Trophoblast cell (in vitro differentiated cells and primary cell): Measurements from ENCODE around the gene NDST1.

Experiments
- DNase-seq, 2 donors: peaks; one replicate each; pipeline ENCODE4 v3.0.0-alpha.2; 2016
- H2AFZ ChIP-seq: 2 replicates; pipeline ENCODE4 v1.6.1; 2013; ENCODE audit warnings: low read length, moderate library complexity, mild to moderate bottlenecking; ENCODE audit not compliant: insufficient read depth, poor library complexity
- H2AK5ac ChIP-seq: 2 replicates; pipeline ENCODE4 v1.6.1; 2013; ENCODE audit warnings: mild to moderate bottlenecking, low read length
- H2BK120ac ChIP-seq: 2 replicates; pipeline ENCODE4 v1.6.1; 2013; ENCODE audit warnings: low read length, mild to moderate bottlenecking, moderate library complexity; ENCODE audit not compliant: insufficient read depth, poor library complexity
- H2BK12ac ChIP-seq: 2 replicates; pipeline ENCODE4 v1.6.1; 2013; ENCODE audit warnings: mild to moderate bottlenecking, low read length, moderate library complexity
- H2BK5ac ChIP-seq: 2 replicates; pipeline ENCODE4 v1.6.1; 2013; ENCODE audit warnings: low read length, low read depth, moderate library complexity, mild to moderate bottlenecking; ENCODE audit not compliant: poor library complexity
- H3K14ac ChIP-seq: 2 replicates; pipeline ENCODE4 v1.6.1; 2013; ENCODE audit warnings: mild to moderate bottlenecking, low read length
- H3K18ac ChIP-seq: 2 replicates; pipeline ENCODE4 v1.6.1; 2013; ENCODE audit warnings: mild to moderate bottlenecking, low read length
- H3K23ac ChIP-seq: 2 replicates; pipeline ENCODE4 v1.6.1; 2013; ENCODE audit warnings: low read length
- H3K27ac ChIP-seq: 2 replicates; pipeline ENCODE4 v1.5.1; 2013; ENCODE audit warnings: low read depth, mild to moderate bottlenecking, inconsistent platforms, low read length, moderate library complexity
- H3K27me3 ChIP-seq: 2 replicates; pipeline ENCODE4 v1.6.1; 2013; ENCODE audit warnings: inconsistent platforms, mild to moderate bottlenecking, low read length, moderate library complexity; ENCODE audit not compliant: insufficient read depth
- H3K36me3 ChIP-seq, 2 experiments: 1 replicate in 1 of 2; 2 replicates in 1 of 2; pipeline ENCODE4 v1.6.1; 2013; ENCODE audit warnings: low read length in 2 of 2, mild to moderate bottlenecking in 2 of 2, moderate library complexity in 1 of 2; ENCODE audit not compliant: insufficient read depth in 2 of 2, control insufficient read depth in 1 of 2
- H3K4ac ChIP-seq: 2 replicates; pipeline ENCODE4 v1.6.1; 2013; ENCODE audit warnings: low read depth, mild to moderate bottlenecking, low read length, moderate library complexity
- H3K4me1 ChIP-seq, 2 experiments: 1 replicate in 1 of 2; 2 replicates in 1 of 2; pipeline ENCODE4 v1.6.1; 2013; ENCODE audit warnings: low read length in 2 of 2, mild to moderate bottlenecking in 2 of 2, moderate library complexity in 1 of 2; ENCODE audit not compliant: insufficient read depth in 2 of 2, control insufficient read depth in 1 of 2
- H3K4me2 ChIP-seq: 2 replicates; pipeline ENCODE4 v1.6.1; 2013; ENCODE audit warnings: inconsistent platforms, mild to moderate bottlenecking, low read length, moderate library complexity
- H3K4me3 ChIP-seq: 2 replicates; pipeline ENCODE4 v1.5.1; 2013; ENCODE audit warnings: mild to moderate bottlenecking, low read depth, low read length, inconsistent platforms
- H3K79me1 ChIP-seq: one replicate; pipeline ENCODE4 v1.6.1; 2013; ENCODE audit warnings: low read length
- H3K79me2 ChIP-seq: 2 replicates; pipeline ENCODE4 v1.6.1; 2013; ENCODE audit warnings: low read length, mild to moderate bottlenecking; ENCODE audit not compliant: control insufficient read depth, insufficient read depth, poor library complexity
- H3K9ac ChIP-seq: 2 replicates; pipeline ENCODE4 v1.6.1; 2013; ENCODE audit warnings: mild to moderate bottlenecking, low read length
- H3K9me3 ChIP-seq: 2 replicates; pipeline ENCODE4 v1.6.1; 2013; ENCODE audit warnings: low read depth, mild to moderate bottlenecking, control low read depth, inconsistent platforms, low read length; ENCODE audit not compliant: insufficient read depth
- H4K12ac ChIP-seq: 2 replicates; pipeline ENCODE4 v1.6.1; 2013; ENCODE audit warnings: low read depth, mild to moderate bottlenecking, low read length, moderate library complexity
- H4K8ac ChIP-seq: 2 replicates; pipeline ENCODE4 v1.6.1; 2013; ENCODE audit warnings: low read depth, mild to moderate bottlenecking, low read length, moderate library complexity
- H4K91ac ChIP-seq: one replicate; pipeline ENCODE4 v1.6.1; 2013; ENCODE audit warnings: low read depth, mild to moderate bottlenecking, low read length, moderate library complexity
- WGBS: extraction: QIAGEN DNeasy Blood & Tissue Kit; methylation state at CpG from one replicate; pipeline ENCODE4 v1.1.7; 2013; ENCODE audit warnings: missing lambda C conversion rate; ENCODE audit not compliant: insufficient read length, insufficient coverage; ENCODE audit errors: extremely low coverage; 5-methylcytosine and 5-hydroxymethylcytosine counted together

Gene NDST1

GRCh38 chr5:150538007-150538917, 30.3 kb downstream of the NDST1 start:
- H3K9me3 ChIP-seq, result peaks cover 3% of the 10 kb centered on the region
- H3K27ac ChIP-seq, result no peak overlapping the region
- no peak overlapping the region for H3K4me2 ChIP-seq
- H2AK5ac ChIP-seq, result no peak overlapping the region
- no peak overlapping the region for H3K4ac ChIP-seq
- H3K9ac ChIP-seq, result no peak overlapping the region
- H2AFZ ChIP-seq, result no peak overlapping the region
- no peak overlapping the region for H2BK12ac ChIP-seq
- no peak overlapping the region for H4K12ac ChIP-seq
- no peak overlapping the region for H3K18ac ChIP-seq
- H3K79me1 ChIP-seq, result no peaks in the 10 kb centered on the region
- no peaks in the 10 kb centered on the region for H3K79me2 ChIP-seq
- no peak overlapping the region for H3K4me3 ChIP-seq
- no CpG with 5 or more reads among the region's 8 CpGs for WGBS
- no peaks in the 10 kb centered on the region for H3K4me1 ChIP-seq
- H3K14ac ChIP-seq, result no peak overlapping the region
- no peaks in the 10 kb centered on the region for H3K27me3 ChIP-seq
- H4K91ac ChIP-seq, result no peak overlapping the region
- DNase-seq, result no peak
- H4K8ac ChIP-seq, result no peak overlapping the region
- H3K36me3 ChIP-seq, result peaks cover 73 to 92% of the 10 kb centered on the region in 2 experiments
- no peak overlapping the region for H2BK5ac ChIP-seq
- no peak overlapping the region for H3K23ac ChIP-seq
- H2BK120ac ChIP-seq, result no peak overlapping the region

DNA sequence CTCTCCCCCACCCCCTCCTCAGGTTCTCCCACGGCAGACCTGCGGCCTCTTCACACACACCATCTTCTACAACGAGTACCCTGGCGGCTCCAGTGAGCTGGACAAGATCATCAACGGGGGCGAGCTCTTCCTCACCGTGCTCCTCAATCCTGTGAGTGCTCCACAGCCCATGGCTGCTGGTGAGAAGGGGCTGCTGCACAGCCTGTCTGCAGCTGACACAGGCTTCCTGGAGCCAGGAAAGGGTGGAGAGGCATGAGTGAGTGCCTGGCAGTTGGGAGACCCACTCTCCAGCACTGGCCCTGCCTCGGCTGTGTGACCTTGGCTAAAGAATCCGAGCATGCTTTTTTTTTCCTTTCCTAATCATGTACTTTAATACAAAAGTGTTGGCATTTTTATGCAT, 31.3 kb downstream of the NDST1 start:
- no peak overlapping the region for H3K14ac ChIP-seq
- H3K4ac ChIP-seq, result no peak overlapping the region
- no peak overlapping the region for H4K91ac ChIP-seq
- WGBS, result no CpG with 5 or more reads among the region's 9 CpGs
- no peak overlapping the region for H2BK5ac ChIP-seq
- no peaks in the 10 kb centered on the region for H3K27me3 ChIP-seq
- H3K9ac ChIP-seq, result no peak overlapping the region
- H4K8ac ChIP-seq, result no peak overlapping the region
- no peak overlapping the region for H3K27ac ChIP-seq
- H2AFZ ChIP-seq, result no peak overlapping the region
- peaks cover 3% of the 10 kb centered on the region for H3K9me3 ChIP-seq
- H3K23ac ChIP-seq, result no peak overlapping the region
- H3K18ac ChIP-seq, result no peak overlapping the region
- H3K36me3 ChIP-seq, result peaks cover 67 to 84% of the 10 kb centered on the region in 2 experiments
- no peak overlapping the region for H4K12ac ChIP-seq
- H3K79me2 ChIP-seq, result no peaks in the 10 kb centered on the region
- DNase-seq, result no peak
- no peak overlapping the region for H3K4me3 ChIP-seq
- H3K4me1 ChIP-seq, result no peaks in the 10 kb centered on the region
- H3K79me1 ChIP-seq, result no peaks in the 10 kb centered on the region
- no peak overlapping the region for H2BK120ac ChIP-seq
- H2BK12ac ChIP-seq, result no peak overlapping the region
- H2AK5ac ChIP-seq, result no peak overlapping the region
- no peak overlapping the region for H3K4me2 ChIP-seq

DNA sequence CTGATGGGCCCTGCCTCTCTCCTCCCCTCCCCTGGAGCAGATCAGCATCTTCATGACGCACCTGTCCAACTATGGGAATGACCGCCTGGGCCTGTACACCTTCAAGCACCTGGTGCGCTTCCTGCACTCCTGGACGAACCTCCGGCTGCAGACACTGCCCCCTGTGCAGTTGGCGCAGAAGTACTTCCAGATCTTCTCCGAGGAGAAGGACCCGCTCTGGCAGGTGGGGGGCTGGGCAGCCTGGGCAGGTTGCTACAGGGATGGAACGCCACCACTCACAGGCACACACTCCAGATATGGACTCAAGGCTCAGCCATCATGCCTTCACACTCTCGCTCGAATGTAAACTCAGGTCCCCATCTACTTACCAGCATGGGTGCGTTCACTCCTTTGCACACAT, 32.1 kb downstream of the NDST1 start:
- Histone ChIP-seq H4K12ac (no peak overlapping the region), H3K9me3 (peaks cover 3% of the 10 kb centered on the region), H4K91ac (no peak overlapping the region), H3K9ac (no peak overlapping the region), H2BK5ac (no peak overlapping the region), H4K8ac (no peak overlapping the region), H3K4me3 (no peak overlapping the region), H3K36me3 (peaks cover 66 to 84% of the 10 kb centered on the region in 2 experiments), H3K4ac (no peak overlapping the region), H3K79me2 (no peaks in the 10 kb centered on the region), H3K4me1 (no peaks in the 10 kb centered on the region), H2BK120ac (no peak overlapping the region), H3K27ac (no peak overlapping the region), H2AFZ (no peak overlapping the region), H3K23ac (no peak overlapping the region), H2BK12ac (no peak overlapping the region), H3K4me2 (no peak overlapping the region), H3K27me3 (no peaks in the 10 kb centered on the region), H3K18ac (no peak overlapping the region), H3K79me1 (no peaks in the 10 kb centered on the region), H2AK5ac (no peak overlapping the region), H3K14ac (no peak overlapping the region)
- WGBS, result no CpG with 5 or more reads among the region's 12 CpGs
- peak in 1 of 2 donors; percentile 18 for DNase-seq

- peaks cover 3% of the 10 kb centered on the region for H3K9me3 ChIP-seq
- no peaks in the 10 kb centered on the region for H3K79me1 ChIP-seq
- H3K27me3 ChIP-seq, result no peaks in the 10 kb centered on the region
- H4K8ac ChIP-seq, result no peak overlapping the region
- H2BK12ac ChIP-seq, result no peak overlapping the region
- peaks cover 66 to 84% of the 10 kb centered on the region in 2 experiments for H3K36me3 ChIP-seq
- WGBS, result no CpG with 5 or more reads among the region's 15 CpGs
- no peak overlapping the region for H3K18ac ChIP-seq
- H3K4me3 ChIP-seq, result no peak overlapping the region
- H3K27ac ChIP-seq, result no peak overlapping the region
- H3K4me2 ChIP-seq, result no peak overlapping the region
- H3K4ac ChIP-seq, result no peak overlapping the region
- H2AK5ac ChIP-seq, result no peak overlapping the region
- no peak overlapping the region for H2BK5ac ChIP-seq
- H4K91ac ChIP-seq, result no peak overlapping the region
- H3K9ac ChIP-seq, result no peak overlapping the region
- no peak overlapping the region for H2AFZ ChIP-seq
- no peaks in the 10 kb centered on the region for H3K79me2 ChIP-seq
- no peak overlapping the region for H4K12ac ChIP-seq
- no peak overlapping the region for H3K23ac ChIP-seq
- no peak for DNase-seq
- H2BK120ac ChIP-seq, result no peak overlapping the region
- no peak overlapping the region for H3K14ac ChIP-seq
- H3K4me1 ChIP-seq, result no peaks in the 10 kb centered on the region
These were observed 32.9 kb downstream of the NDST1 start for GRCh38 chr5:150540615-150541396.
